Measurements from ENCODE around the gene TRAPPC3.
"Not testable (repeated sequence)": the region's sequence is repeated elsewhere in the genome, so short reads cannot be mapped to it uniquely, and the experiment has no call there.

The TRAPPC3 gene

DNA sequence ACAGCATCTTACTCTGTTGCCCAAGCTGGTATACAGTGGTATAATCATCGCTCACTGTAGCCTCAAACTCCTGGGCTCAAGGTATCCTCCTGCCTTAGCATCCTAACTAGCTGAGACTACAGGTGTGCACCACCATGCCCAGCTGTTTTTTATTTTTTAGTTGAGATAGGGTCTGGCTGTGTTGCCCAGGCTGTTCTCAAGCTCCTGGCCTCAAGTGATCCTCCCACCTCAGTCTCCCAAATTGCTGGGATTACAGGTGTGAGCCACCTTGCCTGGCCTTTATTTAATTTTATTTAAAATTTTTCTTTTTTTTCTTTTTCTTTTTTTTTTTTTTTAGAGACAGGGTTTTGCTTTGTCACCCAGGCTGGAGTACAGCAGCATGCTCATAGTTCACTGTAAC is 15.9 kb upstream of the TRAPPC3 start:
- no peak for DNase-seq

DNA sequence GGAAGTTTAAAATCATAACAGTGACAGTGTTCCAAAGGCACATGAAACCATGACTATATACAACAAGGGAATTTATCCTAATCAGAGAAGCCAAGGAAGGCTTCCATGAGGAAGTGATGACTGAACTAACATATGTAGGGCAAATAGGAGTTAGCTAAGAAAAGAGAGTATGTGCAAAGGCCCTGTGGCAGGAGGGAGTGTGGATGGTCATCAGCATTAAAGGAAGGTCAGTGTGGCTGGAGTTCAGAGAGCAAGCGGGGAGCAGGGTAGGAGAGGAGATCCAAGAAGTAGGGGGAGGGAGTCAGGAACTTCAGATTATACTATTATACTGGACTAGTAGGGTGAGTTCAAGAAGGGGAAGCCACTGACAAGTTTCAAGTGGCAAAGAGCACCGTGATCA is 15.1 kb upstream of the TRAPPC3 start:
- no peak for DNase-seq

DNA sequence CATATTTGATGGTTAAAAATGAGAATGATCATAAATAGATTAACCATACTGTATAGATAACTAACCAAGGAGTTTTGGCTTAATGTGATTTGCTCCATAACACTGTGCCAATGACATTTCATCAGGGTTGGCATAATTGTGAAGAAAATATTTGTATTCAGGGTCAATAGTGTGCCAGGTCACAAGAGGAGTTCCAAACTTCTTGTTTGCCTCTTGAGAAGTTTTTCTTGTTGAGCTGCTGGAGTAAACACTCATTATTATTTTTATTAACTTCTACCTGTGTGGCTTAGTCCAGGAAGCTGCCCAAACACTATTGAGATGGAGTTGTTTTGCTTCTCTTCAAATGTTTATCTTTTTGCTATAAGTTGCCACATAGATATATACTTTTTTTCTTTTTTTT is 14.1 kb upstream of the TRAPPC3 start:
- no peak for DNase-seq

DNA sequence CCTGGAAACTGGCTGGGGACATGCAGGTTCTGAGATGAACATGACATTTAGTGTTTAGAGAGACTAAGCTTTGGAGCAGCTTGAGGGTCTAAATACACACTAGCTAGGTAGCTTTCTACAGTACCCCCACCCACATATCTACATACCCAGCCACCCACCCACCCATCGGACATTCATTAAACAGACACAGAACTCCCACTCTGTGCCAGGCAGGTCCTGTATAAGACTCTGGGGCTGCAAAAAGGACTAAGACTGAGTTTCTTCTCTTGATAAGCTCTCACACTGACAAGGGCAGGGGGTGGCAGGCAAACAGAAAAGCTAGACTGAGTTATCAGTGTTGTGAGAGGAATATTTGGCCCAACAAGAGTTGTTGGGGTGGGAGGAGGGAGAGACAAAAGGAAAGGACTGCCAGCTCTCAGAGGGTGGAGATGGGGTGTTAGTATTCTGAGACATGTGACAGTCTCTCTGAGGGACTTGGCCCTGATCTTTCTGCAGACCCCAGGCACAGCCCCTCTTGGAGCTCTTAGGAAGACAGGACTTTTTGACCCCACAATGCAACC is 13.5 kb upstream of the TRAPPC3 start:
- DNase-seq: no peak

DNA sequence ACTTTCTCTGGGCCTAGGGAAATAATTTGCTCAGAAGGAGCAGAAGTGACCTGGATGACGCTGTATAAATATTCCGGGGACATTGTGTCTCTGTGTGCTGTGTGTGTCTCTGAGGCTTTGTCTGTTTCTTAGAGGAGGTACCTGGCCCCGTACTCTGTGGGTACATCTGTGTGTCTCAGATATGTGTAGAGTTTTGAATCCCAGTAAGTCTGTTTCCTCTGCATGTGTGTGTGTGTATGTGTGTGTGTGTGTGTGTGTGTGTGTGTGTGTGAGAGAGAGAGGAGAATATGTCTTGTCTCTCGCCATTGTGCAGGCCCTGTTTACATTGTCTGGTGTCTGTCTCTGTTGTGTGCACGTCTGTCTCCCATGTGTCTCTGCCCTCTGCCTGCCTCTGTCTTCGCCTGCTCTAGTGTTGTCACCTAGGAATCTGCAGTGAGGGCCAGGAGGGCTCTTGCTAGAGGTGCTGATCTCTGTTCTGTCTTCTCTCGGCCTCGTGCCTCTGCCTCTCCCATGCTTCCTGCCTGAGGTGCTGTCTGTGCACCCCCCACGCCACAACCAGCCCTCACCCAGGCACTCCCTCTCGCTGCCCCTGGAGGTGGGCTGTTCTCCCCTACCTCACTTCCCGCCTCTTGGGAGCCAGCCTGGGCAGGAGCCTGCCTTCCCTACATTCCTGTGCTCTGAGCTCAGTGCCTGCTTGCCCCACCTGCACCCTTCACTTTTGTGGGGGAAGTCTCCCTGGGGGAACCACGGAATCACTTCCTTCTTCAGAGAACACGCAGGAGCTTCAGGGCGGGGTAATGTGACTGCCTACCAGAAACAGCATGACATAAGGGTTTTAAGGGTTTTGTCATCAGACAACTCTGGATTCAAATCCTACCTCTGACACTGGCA is 12.6 kb upstream of the TRAPPC3 start:
- DNase-seq: no peak

DNA sequence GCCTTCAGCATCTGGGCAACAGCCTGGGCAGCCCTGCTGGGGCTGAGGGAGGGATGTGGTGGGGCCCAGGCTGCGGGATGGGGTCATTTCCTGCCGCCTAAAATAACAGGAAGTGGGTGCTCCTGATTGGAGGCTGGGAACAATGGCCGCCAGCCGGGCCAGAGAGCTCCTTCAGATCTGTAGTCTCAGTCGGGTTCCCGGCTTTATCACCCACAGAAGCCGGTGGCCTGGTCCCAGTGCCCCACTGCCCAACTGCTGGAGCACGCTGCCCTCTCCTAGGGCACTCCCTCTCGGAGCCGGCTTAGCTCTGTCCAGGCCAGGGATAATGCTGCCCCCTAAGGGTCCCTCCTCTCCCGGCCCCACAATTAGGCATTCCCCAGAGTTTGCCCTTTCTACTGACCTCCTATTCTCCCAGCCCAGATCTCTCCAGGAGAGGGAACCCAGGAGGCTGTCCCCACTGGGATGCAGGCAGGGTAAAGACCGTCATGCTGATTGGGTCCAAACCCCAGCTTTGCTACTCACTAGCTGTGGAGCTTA is 11.7 kb upstream of the TRAPPC3 start:
- DNase-seq: peak; percentile 39

DNA sequence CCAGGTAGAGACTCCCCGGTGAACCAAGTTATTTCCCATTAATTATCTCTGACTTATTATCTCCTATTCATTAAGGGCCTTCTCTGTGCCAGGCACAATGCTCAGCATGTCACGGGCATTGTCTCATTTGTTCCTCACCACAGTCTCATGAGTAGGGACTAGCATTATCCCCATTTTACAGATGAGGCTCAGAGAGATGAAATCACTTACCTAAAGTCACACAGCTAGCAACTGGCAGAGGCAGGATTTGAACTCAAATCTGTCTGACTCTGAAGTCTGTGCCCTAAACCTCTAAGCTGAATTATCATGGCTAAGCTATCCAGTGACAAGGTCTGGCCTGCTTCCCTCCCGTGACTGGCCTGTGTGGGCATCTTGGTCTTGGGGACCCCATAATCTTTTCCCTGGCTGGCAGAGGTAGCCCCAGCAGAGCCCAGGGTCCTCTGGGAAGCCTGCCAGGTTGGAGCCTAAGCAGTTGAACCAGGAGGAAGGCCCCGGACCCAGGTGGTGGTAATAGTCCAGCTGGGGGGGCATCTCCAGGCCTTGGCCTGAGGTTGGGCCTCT is 11.2 kb upstream of the TRAPPC3 start:
- no peak for DNase-seq

DNA sequence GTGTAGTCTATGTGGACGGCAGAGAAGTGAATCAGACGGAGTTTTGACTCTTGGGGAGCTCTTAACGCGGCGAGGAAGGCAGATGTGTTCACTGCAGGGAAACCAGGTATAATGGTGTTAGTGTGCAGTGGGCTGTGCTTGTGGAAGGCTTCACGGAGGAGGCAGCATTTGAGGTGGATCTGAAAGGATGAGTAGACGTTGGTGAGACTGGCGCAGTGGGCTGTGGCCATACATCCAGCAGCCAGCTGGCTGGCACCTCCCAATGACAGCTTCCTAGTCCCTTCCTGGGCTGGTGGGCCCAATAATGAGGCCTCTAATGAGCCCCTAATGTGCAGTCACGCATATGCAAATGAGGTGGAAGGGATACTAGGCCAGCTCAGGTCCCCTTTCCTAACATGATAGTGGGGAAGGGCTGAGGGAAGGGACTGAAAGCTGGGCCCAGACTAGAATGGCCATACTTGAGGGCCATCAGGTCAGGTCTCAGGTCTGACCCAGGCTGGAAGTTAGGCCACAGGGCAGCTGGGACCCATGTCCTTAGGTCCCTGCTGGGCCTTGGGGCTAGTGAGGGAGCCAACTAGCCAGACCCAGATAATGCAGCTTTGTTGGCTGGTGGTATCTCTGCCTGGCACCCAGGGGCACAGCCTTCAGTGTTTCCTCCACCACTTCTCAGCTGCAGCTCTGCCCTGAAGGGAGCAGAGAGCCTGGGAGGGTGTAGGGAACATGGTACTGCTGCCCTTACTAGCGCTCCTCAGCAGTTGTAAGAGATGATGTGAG is 10.5 kb upstream of the TRAPPC3 start:
- no peak for DNase-seq

DNA sequence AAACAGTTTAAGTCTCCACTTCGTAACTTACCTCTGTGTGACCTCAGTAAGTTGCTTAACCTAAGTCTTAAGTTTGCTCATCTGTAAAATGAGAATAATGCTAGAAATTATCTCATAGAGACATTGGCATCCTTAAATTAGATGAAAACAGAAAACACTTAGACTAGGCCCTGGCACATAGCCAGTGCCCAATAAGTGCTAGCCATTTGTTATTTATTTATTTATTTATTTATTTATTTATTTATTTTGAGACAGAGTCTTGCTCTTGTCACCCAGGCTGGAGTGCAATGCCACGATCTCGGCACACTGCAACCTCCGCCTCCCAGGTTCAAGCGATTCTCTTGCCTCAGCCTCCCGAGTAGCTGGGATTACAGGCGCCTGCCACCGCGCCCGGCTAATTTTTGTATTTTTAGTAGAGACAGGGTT is 9.6 kb upstream of the TRAPPC3 start:
- not testable (repeated sequence) for DNase-seq

DNA sequence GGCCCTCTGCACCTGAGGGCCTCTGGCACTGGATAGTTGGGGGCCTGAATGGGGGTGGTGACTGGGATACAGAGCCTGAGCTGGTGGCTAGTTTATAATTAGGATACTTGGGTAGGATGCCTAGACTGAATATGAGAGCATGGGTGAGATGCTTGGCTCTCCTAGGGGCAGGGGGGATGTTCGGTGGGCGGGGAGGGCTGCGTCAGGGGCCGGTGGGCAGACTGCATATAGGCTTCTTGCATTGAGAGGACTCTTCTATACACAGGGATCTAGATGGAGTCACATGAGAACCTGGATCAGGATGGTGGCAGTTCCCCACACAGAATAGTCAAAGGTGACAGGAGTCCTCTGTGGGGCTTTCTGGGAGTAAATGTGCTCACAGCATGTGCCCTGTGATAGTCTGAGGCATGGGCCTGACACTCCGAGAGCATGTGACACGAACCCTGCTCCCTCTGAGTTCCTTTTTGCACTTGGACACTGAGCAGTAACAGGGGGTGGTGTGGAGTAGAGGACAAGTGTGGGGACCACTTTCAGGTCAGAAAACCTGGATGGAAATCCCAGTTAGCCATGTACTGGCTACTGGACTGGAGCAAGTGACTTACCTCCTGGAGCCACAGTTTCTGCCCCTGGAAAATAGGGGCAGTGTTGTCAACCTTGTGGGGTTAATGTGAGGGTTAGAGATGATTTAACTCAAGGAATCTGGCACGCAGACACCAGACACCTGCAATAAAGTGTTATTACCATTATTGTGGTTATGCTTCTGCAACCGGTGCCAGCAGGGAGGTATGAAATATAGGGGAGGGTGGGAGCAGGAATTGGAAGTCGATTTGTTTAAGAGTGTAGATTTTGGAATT is 8.9 kb upstream of the TRAPPC3 start:
- DNase-seq: no peak

DNA sequence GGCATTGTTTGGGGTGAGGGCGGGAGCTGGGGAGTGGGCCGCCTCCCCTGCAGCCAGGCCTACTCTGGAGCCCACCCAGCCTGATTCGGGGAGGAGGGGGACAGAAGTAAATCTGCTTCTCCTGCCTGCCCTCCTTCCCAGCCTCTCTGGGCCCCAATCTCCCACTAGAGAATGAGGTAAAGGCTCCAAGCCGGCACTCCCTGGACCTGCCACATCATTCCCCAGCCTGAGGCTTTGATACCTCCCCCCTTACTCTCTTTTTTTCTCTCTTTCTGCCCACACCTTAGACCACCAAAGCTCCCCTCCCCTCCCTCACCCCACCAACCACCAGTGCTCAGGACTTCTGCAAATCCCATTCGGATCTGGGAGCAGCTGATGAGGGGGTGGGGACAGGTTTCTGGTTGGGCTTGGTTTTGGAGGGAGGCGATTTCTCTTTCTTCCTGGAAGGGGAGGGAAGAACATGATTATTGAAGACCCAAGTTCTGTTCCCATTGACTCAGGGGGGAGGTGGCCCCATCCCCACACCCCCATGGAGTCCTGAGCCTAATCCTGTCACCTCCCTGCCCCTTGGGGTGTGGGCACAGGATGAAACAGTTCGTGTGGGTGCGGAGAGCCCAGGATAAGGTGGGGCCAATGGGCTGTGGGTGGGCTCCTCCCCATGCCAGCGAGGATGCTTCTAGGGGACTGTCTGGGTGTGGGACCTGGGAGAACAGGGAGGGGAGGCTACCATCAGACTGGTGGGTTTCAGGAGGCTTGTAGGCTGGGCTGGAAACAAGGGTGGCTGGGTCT is 8.0 kb upstream of the TRAPPC3 start:
- no peak for DNase-seq

DNA sequence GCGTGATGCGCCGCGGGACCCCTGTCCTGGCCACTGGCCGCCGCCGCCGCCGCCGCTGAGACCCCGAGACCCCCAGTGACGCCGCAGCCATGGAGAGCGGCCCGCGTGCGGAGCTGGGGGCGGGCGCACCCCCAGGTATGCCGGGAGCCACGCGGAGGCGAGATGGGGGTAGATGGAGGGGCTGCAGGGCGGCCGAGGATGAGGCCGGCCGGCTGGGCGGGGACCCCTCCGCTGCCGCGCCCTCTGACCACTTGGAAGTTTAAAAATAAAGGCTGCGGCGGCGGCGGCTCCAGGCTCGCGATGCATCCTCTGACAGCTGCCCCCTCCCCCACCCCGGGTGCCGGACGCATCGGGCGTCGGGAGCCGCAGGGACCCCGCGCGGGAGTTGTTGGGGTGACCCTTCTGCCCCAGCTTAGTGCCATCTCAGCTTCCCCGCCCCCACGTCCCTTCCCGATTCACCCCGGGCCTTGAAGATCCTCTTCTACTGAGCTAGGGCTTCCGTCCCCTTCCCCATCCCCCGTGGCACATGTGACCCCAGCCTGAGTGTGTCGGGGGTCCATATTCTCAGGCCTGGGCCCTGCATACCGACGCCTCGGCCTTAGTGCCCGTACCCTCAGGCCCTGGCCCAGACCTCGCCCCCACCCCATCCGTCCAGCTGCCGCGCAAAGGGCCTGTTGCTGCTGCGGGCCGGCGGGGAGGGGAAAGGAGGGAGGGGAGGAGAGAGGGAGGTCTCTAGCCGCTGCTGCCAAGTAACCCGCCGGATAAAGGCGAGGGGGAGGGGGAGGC is 7.2 kb upstream of the TRAPPC3 start:
- DNase-seq: peak; percentile 29

DNA sequence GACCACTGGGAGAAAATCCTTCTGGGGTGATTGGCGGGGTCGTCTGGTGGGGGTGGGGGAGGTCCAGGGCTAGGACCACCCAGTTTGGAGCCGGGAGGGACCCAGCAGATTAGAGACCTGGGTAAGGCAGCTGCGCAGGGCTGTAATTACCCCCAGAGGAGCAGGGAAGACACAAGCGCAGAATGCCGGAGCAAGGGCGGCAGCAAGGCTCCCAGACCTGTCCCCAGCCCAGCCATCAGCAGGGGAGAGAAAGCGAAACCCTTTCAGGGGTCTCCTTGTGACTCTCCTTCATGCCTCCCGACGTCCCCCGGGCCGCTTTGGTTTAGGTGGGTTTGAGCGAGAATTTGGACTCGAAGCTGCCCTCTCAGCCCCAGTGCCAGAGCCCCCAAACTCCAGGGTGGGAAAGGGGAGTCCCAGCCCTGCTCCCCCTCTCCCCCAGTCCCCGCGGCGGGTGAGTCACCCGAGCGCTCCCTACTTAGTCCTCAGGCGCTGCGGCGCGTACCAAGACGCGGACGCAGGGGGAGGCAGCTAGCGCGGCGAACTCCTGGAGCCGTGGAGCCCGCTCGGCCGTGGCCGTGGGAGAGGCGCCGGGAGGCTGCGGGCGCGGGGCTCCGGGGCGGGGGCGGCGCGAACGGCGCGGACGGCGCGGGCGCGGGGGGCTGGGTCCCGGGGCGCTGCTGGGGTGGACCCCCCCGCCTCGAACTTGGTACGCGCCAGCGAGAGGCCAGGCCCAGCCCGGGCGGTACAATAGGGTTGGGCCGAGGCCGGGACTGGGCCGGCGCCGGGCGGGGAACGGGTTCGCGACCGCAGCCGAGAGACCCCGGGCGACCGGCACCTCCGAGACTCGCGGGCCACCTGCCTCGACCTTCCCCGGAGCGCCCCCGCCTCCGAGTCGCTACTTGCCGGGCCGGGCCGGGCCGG is 6.4 kb upstream of the TRAPPC3 start, which contains the start of gene MAP7D1:
Gene MAP7D1 (plus strand): TSS at position 753 of the 921 bp plus-strand sequence. CDS start 258 bp downstream, outside the sequence.
- peak; percentile 82 for DNase-seq

DNA sequence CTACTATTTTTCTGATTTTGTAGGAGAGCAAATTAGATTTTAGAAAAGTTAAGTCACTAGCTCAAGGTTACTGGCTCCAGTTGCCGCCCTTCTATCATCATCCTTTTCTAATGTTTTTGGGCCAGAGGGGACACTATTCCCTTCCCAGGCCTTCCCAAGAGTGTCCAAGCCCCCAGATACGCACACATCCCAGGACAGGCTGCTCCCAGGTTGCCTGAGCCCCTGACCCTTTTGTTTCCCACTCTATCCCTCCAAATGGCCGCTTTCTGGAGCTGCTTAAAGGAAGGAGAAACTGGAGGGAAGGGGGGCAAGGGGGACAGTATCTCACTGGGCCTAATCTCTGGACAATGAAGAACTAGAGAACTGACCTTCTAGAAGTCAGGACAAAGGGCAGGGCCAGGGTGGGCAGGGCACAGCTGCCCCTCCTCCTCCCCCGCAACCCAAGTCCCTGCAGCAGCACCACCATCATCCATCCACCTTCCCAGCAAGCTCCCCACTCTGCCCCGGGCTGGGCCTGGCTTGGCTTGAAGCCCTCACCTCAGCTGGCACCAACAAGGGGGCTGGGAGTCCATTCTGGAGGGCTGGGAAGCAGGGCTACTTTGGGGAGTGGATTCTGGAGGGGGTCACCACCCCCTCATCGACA is 5.6 kb upstream of the TRAPPC3 start:
- no peak for DNase-seq

DNA sequence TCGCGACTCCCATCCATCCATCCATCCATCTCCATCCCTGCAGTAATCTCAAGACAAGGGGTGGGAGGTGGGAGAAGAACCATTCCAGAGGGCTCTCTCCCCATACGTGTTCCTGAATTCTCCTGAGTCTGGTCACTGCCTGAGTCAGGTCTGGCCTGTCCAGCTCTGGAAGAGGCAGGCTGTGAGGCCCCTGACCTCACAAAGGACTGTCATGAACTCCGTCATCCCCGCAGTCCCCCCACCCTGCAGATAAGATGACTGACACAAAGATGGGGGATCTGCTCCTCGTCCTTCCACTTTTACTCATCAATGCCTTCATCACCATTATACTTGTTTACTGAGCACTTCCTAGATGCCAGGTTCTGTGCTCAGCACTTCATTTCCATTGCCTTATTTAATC is 5.0 kb upstream of the TRAPPC3 start:
- DNase-seq: no peak

DNA sequence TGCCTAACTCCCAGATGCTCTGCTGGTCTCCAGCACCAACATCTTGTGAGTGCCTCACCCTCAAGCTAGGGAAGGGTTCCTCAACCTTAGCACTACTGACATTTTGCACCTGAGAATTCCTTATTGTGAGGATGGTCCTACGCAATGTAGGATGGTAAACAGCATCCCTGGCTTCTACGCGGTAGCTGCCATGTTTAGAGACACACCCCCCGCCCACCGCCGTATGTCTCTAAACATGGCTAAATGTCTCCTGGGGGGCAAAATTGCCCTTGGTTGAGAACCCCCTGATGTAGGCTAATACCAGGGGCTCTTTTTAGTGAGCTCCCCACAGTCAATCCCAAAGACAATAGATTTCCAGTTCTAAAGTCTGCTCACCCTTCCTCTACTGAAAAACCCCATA is 4.2 kb upstream of the TRAPPC3 start:
- DNase-seq: no peak

DNA sequence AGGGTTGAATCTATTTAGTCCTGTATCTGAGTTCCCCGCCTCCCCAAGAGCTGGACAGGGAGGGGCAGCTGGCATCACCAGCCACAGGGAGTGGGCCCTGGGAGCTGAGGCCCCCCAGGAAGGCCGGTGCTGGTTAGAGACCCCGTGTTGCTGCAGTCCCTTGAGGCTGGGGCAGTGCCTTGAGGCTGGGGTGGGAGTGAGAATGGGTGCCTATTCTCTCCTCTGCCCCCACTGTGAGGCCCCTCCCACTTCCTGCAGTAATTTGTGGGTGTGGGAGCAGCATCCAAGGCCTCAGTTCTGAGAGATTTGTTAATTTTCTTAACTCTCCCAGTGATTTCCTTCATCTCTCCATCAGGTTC is 2.5 kb upstream of the TRAPPC3 start:
- no peak for DNase-seq

DNA sequence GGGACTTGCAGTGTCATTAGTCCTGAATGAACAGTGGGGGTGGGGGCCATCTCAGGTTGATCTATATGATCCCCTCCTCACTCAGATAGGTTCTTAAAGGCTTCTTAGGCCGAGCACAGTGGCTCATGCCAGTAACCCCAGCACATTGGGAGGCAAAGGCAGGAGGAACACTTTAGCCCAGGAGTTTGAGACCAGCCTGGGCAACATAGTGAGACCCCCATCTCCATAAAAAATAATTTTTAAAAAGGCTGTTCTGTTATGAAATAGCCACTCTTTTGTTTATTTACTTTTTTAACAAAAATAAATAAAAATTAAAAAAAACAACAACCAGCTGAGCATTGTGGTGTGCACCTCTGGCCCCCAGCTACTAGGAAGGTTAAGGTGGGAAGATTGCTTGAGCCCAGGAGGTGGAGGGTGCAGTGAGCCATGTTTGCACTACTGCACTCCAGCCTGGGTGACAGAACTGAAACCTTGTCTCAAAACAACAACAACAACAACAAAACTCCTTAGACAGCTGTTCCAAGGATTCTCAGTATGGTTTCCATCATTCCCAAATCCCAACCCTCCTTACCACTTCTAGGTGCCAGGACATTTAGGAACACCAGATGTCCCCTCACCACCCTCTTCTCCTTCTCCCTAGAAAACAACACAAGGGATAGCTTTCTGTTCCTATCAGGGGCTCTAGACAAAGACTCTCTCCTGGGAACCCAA is 2.0 kb upstream of the TRAPPC3 start:
- no peak for DNase-seq

Measured in amniotic stem cell (primary cell).